ENCODE data around the gene MAZ. TPM values are rescaled to one million over a fixed set of nuclear protein-coding genes. Genes with fewer than 3 reads are reported as not detected.
A peak's percentile ranks its signal among the peaks of the same experiment; 100 is the strongest.

MAZ gene
- total and polyA plus RNA-seq, 7 donors = 94.9 to 193 (median 131) TPM

DNA sequence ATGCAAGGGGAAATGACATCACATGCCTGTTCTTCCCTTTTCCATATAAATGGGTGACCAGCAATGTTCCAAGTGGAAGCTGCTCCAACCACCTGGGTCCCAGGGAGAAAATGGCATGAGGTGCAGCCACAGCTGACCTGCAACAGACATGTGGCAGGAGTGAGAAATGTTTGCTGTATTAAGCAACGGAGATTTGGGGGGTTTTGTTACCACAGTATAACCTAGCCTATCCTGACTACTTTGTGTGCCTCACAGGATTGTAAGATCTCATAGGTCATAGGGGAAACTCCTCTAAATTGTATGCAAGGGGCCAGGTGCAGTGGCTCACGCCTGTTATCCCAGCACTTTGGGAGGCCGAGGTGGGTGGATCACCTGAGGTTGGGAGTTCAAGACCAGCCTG is 44.7 kb downstream of the MAZ start:
- DNase-seq (no peak), ATAC-seq (no peak)
- Histone ChIP-seq H3K36me3 (ENCODE audit: insufficient read depth in 1 of 2, low read depth in 1 of 2) (peaks cover 0 to 20% of the 10 kb centered on the region in 2 donors), H3K4me3 (no peak overlapping the region), H3K27ac (no peak overlapping the region), H3K27me3 (ENCODE audit: insufficient read depth in 3 of 3, low read length in 2 of 3) (no peaks in the 10 kb centered on the region), H3K4me1 (no peaks in the 10 kb centered on the region), H3K9me3 (no peaks in the 10 kb centered on the region)
- intact Hi-C loops (cut with DNase I) = no loop called here
- TF ChIP-seq, protein P1, sequence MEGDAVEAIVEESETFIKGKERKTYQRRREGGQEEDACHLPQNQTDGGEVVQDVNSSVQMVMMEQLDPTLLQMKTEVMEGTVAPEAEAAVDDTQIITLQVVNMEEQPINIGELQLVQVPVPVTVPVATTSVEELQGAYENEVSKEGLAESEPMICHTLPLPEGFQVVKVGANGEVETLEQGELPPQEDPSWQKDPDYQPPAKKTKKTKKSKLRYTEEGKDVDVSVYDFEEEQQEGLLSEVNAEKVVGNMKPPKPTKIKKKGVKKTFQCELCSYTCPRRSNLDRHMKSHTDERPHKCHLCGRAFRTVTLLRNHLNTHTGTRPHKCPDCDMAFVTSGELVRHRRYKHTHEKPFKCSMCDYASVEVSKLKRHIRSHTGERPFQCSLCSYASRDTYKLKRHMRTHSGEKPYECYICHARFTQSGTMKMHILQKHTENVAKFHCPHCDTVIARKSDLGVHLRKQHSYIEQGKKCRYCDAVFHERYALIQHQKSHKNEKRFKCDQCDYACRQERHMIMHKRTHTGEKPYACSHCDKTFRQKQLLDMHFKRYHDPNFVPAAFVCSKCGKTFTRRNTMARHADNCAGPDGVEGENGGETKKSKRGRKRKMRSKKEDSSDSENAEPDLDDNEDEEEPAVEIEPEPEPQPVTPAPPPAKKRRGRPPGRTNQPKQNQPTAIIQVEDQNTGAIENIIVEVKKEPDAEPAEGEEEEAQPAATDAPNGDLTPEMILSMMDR (IDR thresholded peaks at IDR 0.05) = no peak
- WGBS, 3 donors = 79 to 82% (median 80%) methylated on average over 3 of the region's 3 CpGs

- intact Hi-C loops (cut with DNase I) = no loop called here
- TF ChIP-seq, protein P1 (IDR thresholded peaks at IDR 0.05) = no peak
- Histone ChIP-seq H3K4me1 (no peaks in the 10 kb centered on the region), H3K27ac (peak overlapping the region; percentile 30), H3K36me3 (ENCODE audit: insufficient read depth in 1 of 2, low read depth in 1 of 2) (peaks cover 0 to 4% of the 10 kb centered on the region in 2 donors), H3K4me3 (no peak overlapping the region), H3K27me3 (ENCODE audit: insufficient read depth in 3 of 3, low read length in 2 of 3) (no peaks in the 10 kb centered on the region), H3K9me3 (no peaks in the 10 kb centered on the region)
- DNase-seq (no peak), ATAC-seq (peak in 1 of 4 donors; percentile 13)
- 38 to 48% (median 44%) methylated on average over 7 of the region's 7 CpGs for WGBS, 3 donors
Observed at GRCh38 chr16:29852654-29853053, 46.3 kb downstream of the MAZ start.

- Histone ChIP-seq H3K4me1 (no peaks in the 10 kb centered on the region), H3K9me3 (no peaks in the 10 kb centered on the region), H3K27ac (no peak overlapping the region), H3K36me3 (ENCODE audit: insufficient read depth in 1 of 2, low read depth in 1 of 2) (peaks cover 0 to 14% of the 10 kb centered on the region in 2 donors), H3K27me3 (ENCODE audit: insufficient read depth in 3 of 3, low read length in 2 of 3) (no peaks in the 10 kb centered on the region), H3K4me3 (no peak overlapping the region)
- no peak for ATAC-seq
- WGBS, 3 donors = 81 to 84% (median 82%) methylated on average over 5 of the region's 5 CpGs
- TF ChIP-seq, protein P1 (IDR thresholded peaks at IDR 0.05) = no peak
- DNase-seq = no peak
- intact Hi-C loops (cut with DNase I) = no loop called here
Observed at GRCh38 chr16:29854520-29855100, 48.3 kb downstream of the MAZ start.

- DNase-seq = no peak
- intact Hi-C loops (cut with DNase I) = no loop called here
- ATAC-seq = peak in 2 of 4 donors; percentile 27 to 48
- peaks cover 9% of the 10 kb centered on the region for H3K4me1 ChIP-seq
- H3K4me3 ChIP-seq = no peak overlapping the region
- WGBS, 3 donors = 48 to 55% (median 51%) methylated on average over 7 of the region's 7 CpGs
- H3K36me3 ChIP-seq (ENCODE audit: insufficient read depth in 1 of 2, low read depth in 1 of 2) = peaks cover 0 to 34% of the 10 kb centered on the region in 2 donors
- no peak overlapping the region for H3K27ac ChIP-seq
- TF ChIP-seq, protein P1 (IDR thresholded peaks at IDR 0.05) = no peak
- no peaks in the 10 kb centered on the region for H3K9me3 ChIP-seq
- H3K27me3 ChIP-seq (ENCODE audit: insufficient read depth in 3 of 3, low read length in 2 of 3) = no peaks in the 10 kb centered on the region
Observed at GRCh38 chr16:29857133-29857760, 50.9 kb downstream of the MAZ start.
